Measurements from ENCODE around the gene NCR2. TPM values are rescaled to one million over a fixed set of nuclear protein-coding genes. Genes with fewer than 3 reads are reported as not detected.

The NCR2 gene
- total and polyA plus RNA-seq, 9 of the 15 experiments (the other 6 are each of a cell fraction or from before 2014, with no cell fraction given), result not detected

DNA sequence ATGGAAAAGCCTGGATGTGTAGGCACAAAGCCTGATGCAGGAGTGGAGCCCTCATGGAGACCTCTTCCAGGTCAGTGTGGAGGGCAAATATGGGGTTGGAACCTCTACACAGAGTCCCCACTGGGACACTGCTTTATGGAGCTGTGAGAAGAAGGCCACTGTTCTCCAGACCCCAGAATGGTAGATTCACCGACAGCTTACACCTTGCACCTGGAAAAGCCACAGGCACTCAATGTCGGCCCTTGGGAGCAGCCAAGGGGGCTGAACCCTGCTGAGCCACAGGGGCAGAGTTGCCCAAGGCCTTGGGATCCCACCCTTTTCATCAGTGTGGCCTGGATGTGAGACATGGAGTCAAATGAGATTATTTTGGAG is 24.9 kb downstream of the NCR2 start (continued):
- TF ChIP-seq ZNF668 (CRISPR knock-in tag; IDR thresholded peaks at IDR 0.05), result no peak
- TF ChIP-seq, protein P1, sequence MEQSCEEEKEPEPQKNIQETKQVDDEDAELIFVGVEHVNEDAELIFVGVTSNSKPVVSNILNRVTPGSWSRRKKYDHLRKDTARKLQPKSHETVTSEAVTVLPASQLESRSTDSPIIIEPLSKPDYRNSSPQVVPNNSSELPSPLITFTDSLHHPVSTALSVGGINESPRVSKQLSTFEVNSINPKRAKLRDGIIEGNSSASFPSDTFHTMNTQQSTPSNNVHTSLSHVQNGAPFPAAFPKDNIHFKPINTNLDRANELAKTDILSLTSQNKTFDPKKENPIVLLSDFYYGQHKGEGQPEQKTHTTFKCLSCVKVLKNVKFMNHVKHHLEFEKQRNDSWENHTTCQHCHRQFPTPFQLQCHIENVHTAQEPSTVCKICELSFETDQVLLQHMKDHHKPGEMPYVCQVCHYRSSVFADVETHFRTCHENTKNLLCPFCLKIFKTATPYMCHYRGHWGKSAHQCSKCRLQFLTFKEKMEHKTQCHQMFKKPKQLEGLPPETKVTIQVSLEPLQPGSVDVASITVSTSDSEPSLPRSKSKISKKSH (CRISPR knock-in tag; IDR thresholded peaks at IDR 0.05), result no peak

DNA sequence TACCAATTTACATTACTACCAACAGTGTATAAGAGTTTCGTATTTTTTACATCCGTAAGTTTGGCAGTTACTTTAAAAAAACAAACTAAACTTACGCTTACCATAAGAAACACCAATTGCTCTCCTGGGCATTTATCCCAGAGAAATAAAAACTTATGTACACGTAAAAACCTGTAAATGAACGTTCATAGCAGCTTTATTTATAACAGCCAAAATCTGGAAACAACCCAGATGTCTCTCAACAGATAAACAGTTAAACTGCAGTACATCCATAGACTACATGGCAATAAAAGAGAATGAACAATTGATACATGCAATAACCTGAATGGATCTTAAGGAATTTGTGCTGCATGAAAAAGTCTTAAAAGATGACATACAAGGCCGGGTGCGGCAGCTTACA is 30.7 kb downstream of the NCR2 start:
- TF ChIP-seq CBX1 (IDR thresholded peaks at IDR 0.05; ENCODE audit: low read depth) (no peak), ZZZ3 (IDR thresholded peaks at IDR 0.05) (no peak), CREB1 (IDR thresholded peaks at IDR 0.05) (no peak), CREB1 (CRISPR knock-in tag; IDR thresholded peaks at IDR 0.05) (no peak)
- TF ChIP-seq, protein P2, sequence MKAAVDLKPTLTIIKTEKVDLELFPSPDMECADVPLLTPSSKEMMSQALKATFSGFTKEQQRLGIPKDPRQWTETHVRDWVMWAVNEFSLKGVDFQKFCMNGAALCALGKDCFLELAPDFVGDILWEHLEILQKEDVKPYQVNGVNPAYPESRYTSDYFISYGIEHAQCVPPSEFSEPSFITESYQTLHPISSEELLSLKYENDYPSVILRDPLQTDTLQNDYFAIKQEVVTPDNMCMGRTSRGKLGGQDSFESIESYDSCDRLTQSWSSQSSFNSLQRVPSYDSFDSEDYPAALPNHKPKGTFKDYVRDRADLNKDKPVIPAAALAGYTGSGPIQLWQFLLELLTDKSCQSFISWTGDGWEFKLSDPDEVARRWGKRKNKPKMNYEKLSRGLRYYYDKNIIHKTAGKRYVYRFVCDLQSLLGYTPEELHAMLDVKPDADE (conservative IDR thresholded peaks at IDR 0.05; ENCODE audit: control insufficient read depth, low read depth, low read length), result no peak
- TF ChIP-seq, protein P3, sequence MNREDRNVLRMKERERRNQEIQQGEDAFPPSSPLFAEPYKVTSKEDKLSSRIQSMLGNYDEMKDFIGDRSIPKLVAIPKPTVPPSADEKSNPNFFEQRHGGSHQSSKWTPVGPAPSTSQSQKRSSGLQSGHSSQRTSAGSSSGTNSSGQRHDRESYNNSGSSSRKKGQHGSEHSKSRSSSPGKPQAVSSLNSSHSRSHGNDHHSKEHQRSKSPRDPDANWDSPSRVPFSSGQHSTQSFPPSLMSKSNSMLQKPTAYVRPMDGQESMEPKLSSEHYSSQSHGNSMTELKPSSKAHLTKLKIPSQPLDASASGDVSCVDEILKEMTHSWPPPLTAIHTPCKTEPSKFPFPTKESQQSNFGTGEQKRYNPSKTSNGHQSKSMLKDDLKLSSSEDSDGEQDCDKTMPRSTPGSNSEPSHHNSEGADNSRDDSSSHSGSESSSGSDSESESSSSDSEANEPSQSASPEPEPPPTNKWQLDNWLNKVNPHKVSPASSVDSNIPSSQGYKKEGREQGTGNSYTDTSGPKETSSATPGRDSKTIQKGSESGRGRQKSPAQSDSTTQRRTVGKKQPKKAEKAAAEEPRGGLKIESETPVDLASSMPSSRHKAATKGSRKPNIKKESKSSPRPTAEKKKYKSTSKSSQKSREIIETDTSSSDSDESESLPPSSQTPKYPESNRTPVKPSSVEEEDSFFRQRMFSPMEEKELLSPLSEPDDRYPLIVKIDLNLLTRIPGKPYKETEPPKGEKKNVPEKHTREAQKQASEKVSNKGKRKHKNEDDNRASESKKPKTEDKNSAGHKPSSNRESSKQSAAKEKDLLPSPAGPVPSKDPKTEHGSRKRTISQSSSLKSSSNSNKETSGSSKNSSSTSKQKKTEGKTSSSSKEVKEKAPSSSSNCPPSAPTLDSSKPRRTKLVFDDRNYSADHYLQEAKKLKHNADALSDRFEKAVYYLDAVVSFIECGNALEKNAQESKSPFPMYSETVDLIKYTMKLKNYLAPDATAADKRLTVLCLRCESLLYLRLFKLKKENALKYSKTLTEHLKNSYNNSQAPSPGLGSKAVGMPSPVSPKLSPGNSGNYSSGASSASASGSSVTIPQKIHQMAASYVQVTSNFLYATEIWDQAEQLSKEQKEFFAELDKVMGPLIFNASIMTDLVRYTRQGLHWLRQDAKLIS (CRISPR knock-in tag; IDR thresholded peaks at IDR 0.05), result no peak
- in situ Hi-C loops (cut with MboI) (loop anchor here (10.0 kb wide), 1 partner anchor 229 kb away; no protein-coding TSS in a partner anchor), intact Hi-C loops (cut with micrococcal nuclease) (loop anchor here (5.0 kb wide), 2 partner anchors 96 to 411 kb away; partner anchors contain the start of gene FRS3)
- no peaks in the 10 kb centered on the region for H3K36me3 ChIP-seq (ENCODE audit: control insufficient read depth, insufficient read depth, low read length)
- no peaks in the 10 kb centered on the region for H3K9me1 ChIP-seq (ENCODE audit: control insufficient read depth, insufficient read depth, low read length)
- no peak overlapping the region for H3K4me3 ChIP-seq
- H3K27me3 ChIP-seq (ENCODE audit: control insufficient read depth in 2 of 2, insufficient read depth in 2 of 2, low read length in 2 of 2), result peaks cover 14 to 16% of the 10 kb centered on the region in 2 experiments
- no peak overlapping the region for H3K9ac ChIP-seq (ENCODE audit: insufficient read depth in 1 of 2, low read depth in 2 of 2, low read length in 2 of 2)
- DNase-seq (ENCODE audit: extremely low read depth in 1 of 4, low spot score in 3 of 4), result no peak
- H2AFZ ChIP-seq (ENCODE audit: low read depth, low read length), result no peak overlapping the region
- POLR2A ChIA-PET, result interaction anchor here (0.7 kb wide), 1 partner anchor 27 kb away, joined by 3 read pairs; no protein-coding TSS in a partner anchor
- ATAC-seq, result no peak
- WGBS (ENCODE audit: insufficient coverage, low coverage, missing lambda C conversion rate), result under 1% methylated on average over 7 of the region's 7 CpGs
- no peak for FAIRE-seq
- no peaks in the 10 kb centered on the region for H3K79me2 ChIP-seq (ENCODE audit: control insufficient read depth, insufficient read depth, low read length)
- peaks cover 8% of the 10 kb centered on the region; the same call in 1 of the 2 replicates for H4K20me1 ChIP-seq (replicated peaks; ENCODE audit: control insufficient read depth, insufficient read depth, low read length)
- BruUV-seq (replicated peaks), result no TSS peak
- CTCF ChIA-PET (ENCODE audit: low intra/inter-chr PET ratio), result interaction anchor here (0.7 to 7.0 kb wide), 2 partner anchors 60 to 317 kb away, joined by 8 to 150 read pairs; no protein-coding TSS in a partner anchor
- H3K4me1 ChIP-seq (replicated peaks in 1 of 2; ENCODE audit: control insufficient read depth in 2 of 2, insufficient read depth in 2 of 2, low read length in 2 of 2), result no peaks in the 10 kb centered on the region
- no peak overlapping the region for H3K27ac ChIP-seq (ENCODE audit: extremely low read depth, low read depth, low read length)
- H3K4me2 ChIP-seq (ENCODE audit: insufficient read depth, low read length), result no peak overlapping the region
- no peaks in the 10 kb centered on the region for H3K9me3 ChIP-seq (replicated peaks; ENCODE audit: control insufficient read depth, insufficient read depth, low read depth, low read length)
